CD4-positive, alpha-beta T cell treated with Interleukin-17A for 4 hours (primary cell): ENCODE data around the gene ACOT7.
"Not testable (repeated sequence)": the region's sequence is repeated elsewhere in the genome, so short reads cannot be mapped to it uniquely, and the experiment has no call there.

Experiments
- DNase-seq: peaks from one replicate; pipeline ENCODE4 v3.0.0-alpha.2; 2020; ENCODE audit warnings: mixed read lengths

ACOT7 gene

DNA sequence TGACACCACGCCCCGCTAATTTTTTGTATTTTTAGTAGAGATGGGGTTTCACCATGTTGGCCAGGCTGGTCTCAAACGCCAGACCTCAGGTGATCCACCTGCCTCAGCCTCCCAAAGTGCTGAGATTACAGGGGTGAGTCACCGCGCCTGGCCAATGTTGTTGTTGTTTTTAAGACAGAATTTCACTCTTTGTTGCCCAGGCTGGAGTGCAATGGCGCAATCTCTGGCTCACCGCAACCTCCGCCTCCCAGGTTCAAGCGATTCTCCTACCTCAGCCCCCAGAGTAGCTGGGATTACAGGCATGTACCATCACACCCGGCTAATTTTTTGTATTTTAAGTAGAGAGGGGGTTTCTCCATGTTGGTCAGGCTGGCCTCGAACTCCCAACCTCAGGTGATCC lies 173.9 kb downstream of the ACOT7 start:
- not testable (repeated sequence) for DNase-seq

DNA sequence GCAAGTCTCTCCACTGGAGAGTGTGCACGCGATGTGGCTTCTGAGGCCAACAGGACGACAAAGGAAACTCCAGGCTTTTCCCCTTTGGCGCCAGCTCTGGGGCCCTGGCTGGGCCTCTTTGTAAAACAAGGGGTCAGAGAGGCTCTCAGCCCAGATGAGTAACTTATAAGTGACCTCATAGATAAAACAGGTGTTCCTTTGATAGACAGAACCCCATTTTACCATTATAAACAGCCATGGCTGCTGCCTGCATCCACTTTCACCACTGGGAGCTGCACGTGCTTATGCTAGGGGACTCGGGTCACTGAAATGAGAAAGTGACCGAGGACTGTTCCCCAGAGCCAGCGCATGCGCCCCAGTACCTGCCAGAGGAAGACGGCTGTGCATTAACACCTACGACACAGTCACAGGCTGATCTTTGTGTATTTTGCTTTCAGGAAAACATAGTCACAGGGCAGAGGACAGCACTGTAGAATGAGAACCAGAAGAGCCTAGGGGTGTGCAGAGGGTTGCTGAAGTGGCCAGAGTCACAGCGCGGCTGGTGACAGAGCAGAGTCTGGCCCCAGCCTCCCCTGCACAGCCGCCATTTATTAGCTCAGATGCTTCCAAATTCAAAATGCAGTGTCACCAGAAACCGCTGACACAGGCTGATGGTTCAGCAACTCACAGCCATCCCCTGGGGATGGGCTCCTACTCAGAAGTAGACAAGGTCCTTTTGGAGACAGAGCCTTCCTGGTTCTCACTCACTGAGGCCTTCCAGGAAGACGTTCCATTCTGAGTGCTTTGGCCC lies 175.0 kb downstream of the ACOT7 start:
- no peak for DNase-seq
